ENCODE measurements around the gene NELFE. TPM values are rescaled to one million over a fixed set of nuclear protein-coding genes. Genes with fewer than 3 reads are reported as not detected.

NELFE gene
- total and polyA plus RNA-seq, 2 of the 13 experiments (the other 11 are each of a cell fraction or from before 2014, with no cell fraction given), result 51.3 to 69.8 TPM

DNA sequence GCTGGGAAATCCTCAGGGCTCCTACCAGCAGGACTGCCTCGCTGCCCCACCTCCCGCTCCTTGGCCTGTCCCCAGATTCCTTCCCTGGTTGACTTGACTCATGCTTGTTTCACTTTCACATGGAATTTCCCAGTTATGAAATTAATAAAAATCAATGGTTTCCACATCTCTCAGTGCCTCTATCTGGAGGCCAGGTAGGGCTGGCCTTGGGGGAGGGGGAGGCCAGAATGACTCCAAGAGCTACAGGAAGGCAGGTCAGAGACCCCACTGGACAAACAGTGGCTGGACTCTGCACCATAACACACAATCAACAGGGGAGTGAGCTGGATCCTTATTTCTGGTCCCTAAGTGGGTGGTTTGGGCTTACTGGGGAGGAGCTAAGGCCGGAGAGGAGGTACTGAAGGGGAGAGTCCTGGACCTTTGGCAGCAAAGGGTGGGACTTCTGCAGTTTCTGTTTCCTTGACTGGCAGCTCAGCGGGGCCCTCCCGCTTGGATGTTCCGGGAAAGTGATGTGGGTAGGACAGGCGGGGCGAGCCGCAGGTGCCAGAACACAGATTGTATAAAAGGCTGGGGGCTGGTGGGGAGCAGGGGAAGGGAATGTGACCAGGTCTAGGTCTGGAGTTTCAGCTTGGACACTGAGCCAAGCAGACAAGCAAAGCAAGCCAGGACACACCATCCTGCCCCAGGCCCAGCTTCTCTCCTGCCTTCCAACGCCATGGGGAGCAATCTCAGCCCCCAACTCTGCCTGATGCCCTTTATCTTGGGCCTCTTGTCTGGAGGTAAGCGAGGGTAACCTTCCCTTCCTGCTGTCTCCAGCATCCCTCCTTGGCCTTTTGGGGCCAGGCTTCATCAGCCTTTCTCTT, 13.0 kb downstream of the NELFE start, which contains the start of gene CFB (continued):
- 0 out of 2 replicates have a peak, but pooled peaks have one; percentile 57 for TF ChIP-seq ZBTB21 (CRISPR knock-in tag; IDR thresholded peaks at IDR 0.05)
- TF ChIP-seq ZNF598 (CRISPR knock-in tag; IDR thresholded peaks at IDR 0.05; ENCODE audit: borderline replicate concordance), result 0 out of 2 replicates have a peak, but pooled peaks have one; percentile 79
- peak; percentile 89 for TF ChIP-seq TAF1 (CRISPR knock-in tag; IDR thresholded peaks at IDR 0.05)
- TF ChIP-seq ZNF543 (CRISPR knock-in tag; IDR thresholded peaks at IDR 0.05), result peak; percentile 91
- TF ChIP-seq ZBTB3 (CRISPR knock-in tag; IDR thresholded peaks at IDR 0.05; ENCODE audit: borderline replicate concordance, low read depth), result peak; percentile 63; the same call in 1 of the 2 replicates
- peak; percentile 66; the same call in 1 of the 2 replicates for TF ChIP-seq ZBTB38 (CRISPR knock-in tag; IDR thresholded peaks at IDR 0.05)
- no peak; the same call in 1 of the 2 replicates for TF ChIP-seq KLF15 (CRISPR knock-in tag; IDR thresholded peaks at IDR 0.05; ENCODE audit: borderline replicate concordance)
- TF ChIP-seq ZNF292 (CRISPR knock-in tag; IDR thresholded peaks at IDR 0.05; ENCODE audit: borderline replicate concordance, low read depth), result no peak
- 0 out of 2 replicates have a peak, but pooled peaks have one; percentile 57 for TF ChIP-seq HNRNPL (IDR thresholded peaks at IDR 0.05; ENCODE audit: low read depth, low read length)
- 0 out of 2 replicates have a peak, but pooled peaks have one; percentile 4 for TF ChIP-seq ZNF224 (CRISPR knock-in tag; IDR thresholded peaks at IDR 0.05)
- TF ChIP-seq EED (CRISPR knock-in tag; IDR thresholded peaks at IDR 0.05), result no peak; the same call in 1 of the 2 replicates
- no peak for TF ChIP-seq RAD51 (IDR thresholded peaks at IDR 0.05; ENCODE audit: borderline replicate concordance)
- TF ChIP-seq, protein P1, sequence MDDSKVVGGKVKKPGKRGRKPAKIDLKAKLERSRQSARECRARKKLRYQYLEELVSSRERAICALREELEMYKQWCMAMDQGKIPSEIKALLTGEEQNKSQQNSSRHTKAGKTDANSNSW (CRISPR knock-in tag; IDR thresholded peaks at IDR 0.05; ENCODE audit: borderline replicate concordance), result peak; percentile 30; the same call in 1 of the 2 replicates
- peak; percentile 69 for TF ChIP-seq NFYC (CRISPR knock-in tag; IDR thresholded peaks at IDR 0.05)
- TF ChIP-seq MTA3 (CRISPR knock-in tag; IDR thresholded peaks at IDR 0.05), result no peak
- TF ChIP-seq TBX2 (CRISPR knock-in tag; IDR thresholded peaks at IDR 0.05; ENCODE audit: borderline replicate concordance), result peak; percentile 84
- TF ChIP-seq ZNF382 (CRISPR knock-in tag; IDR thresholded peaks at IDR 0.05; ENCODE audit: borderline replicate concordance), result no peak
- no peak; the same call in 1 of the 2 replicates for TF ChIP-seq NCOA1 (CRISPR knock-in tag; IDR thresholded peaks at IDR 0.05)
- TF ChIP-seq, protein P2, sequence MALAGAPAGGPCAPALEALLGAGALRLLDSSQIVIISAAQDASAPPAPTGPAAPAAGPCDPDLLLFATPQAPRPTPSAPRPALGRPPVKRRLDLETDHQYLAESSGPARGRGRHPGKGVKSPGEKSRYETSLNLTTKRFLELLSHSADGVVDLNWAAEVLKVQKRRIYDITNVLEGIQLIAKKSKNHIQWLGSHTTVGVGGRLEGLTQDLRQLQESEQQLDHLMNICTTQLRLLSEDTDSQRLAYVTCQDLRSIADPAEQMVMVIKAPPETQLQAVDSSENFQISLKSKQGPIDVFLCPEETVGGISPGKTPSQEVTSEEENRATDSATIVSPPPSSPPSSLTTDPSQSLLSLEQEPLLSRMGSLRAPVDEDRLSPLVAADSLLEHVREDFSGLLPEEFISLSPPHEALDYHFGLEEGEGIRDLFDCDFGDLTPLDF (CRISPR knock-in tag; IDR thresholded peaks at IDR 0.05), result no peak
- peak; percentile 59 for TF ChIP-seq ARNTL (CRISPR knock-in tag; IDR thresholded peaks at IDR 0.05)
- TF ChIP-seq ZNF556 (CRISPR knock-in tag; IDR thresholded peaks at IDR 0.05; ENCODE audit: borderline replicate concordance), result peak; percentile 88; the same call in 1 of the 2 replicates
- TF ChIP-seq, protein P3, sequence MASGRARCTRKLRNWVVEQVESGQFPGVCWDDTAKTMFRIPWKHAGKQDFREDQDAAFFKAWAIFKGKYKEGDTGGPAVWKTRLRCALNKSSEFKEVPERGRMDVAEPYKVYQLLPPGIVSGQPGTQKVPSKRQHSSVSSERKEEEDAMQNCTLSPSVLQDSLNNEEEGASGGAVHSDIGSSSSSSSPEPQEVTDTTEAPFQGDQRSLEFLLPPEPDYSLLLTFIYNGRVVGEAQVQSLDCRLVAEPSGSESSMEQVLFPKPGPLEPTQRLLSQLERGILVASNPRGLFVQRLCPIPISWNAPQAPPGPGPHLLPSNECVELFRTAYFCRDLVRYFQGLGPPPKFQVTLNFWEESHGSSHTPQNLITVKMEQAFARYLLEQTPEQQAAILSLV (CRISPR knock-in tag; IDR thresholded peaks at IDR 0.05; ENCODE audit: borderline replicate concordance), result peak; percentile 88; the same call in 1 of the 2 replicates
- peak; percentile 85 for TF ChIP-seq MAZ (IDR thresholded peaks at IDR 0.05; ENCODE audit: borderline replicate concordance, low read depth, low read length)
- peak; percentile 82; the same call in 1 of the 2 replicates for TF ChIP-seq MAZ (CRISPR knock-in tag; IDR thresholded peaks at IDR 0.05; ENCODE audit: low read depth)
- TF ChIP-seq BRD4 (CRISPR knock-in tag; IDR thresholded peaks at IDR 0.05), result no peak; the same call in none of the 2 replicates
- TF ChIP-seq, protein P4, sequence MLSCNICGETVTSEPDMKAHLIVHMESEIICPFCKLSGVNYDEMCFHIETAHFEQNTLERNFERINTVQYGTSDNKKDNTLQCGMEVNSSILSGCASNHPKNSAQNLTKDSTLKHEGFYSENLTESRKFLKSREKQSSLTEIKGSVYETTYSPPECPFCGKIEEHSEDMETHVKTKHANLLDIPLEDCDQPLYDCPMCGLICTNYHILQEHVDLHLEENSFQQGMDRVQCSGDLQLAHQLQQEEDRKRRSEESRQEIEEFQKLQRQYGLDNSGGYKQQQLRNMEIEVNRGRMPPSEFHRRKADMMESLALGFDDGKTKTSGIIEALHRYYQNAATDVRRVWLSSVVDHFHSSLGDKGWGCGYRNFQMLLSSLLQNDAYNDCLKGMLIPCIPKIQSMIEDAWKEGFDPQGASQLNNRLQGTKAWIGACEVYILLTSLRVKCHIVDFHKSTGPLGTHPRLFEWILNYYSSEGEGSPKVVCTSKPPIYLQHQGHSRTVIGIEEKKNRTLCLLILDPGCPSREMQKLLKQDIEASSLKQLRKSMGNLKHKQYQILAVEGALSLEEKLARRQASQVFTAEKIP (CRISPR knock-in tag; IDR thresholded peaks at IDR 0.05; ENCODE audit: borderline replicate concordance), result no peak
